Kidney (tissue), 14 donors: ENCODE results near the gene ABHD10. TPM values are rescaled to one million over a fixed set of nuclear protein-coding genes. Genes with fewer than 3 reads are reported as not detected.
A peak's percentile ranks its signal among the peaks of the same experiment; 100 is the strongest.

Source experiments
- DNase-seq, 5 donors: peaks; one replicate each; pipeline ENCODE4 v3.0.0-alpha.2; 2013 to 2020
- FAIRE-seq: peaks from 2 replicates; lab custom pipeline; 2012; peaks lifted over from hg19 to GRCh38; lab: Jason Lieb, UNC
- H3K27ac ChIP-seq, 2 donors: one replicate each; pipeline ENCODE4 v1.7.0; 2013; ENCODE audit warnings: low read depth in 2 of 2, low read length in 2 of 2, inconsistent platforms in 1 of 2
- H3K27me3 ChIP-seq: one replicate; pipeline ENCODE4 v1.7.1; 2013; ENCODE audit warnings: low read length, inconsistent platforms; ENCODE audit not compliant: control insufficient read depth, insufficient read depth
- H3K36me3 ChIP-seq, 3 donors: one replicate each; pipeline versions ENCODE4 v1.7.0 to v1.7.1; 2013; ENCODE audit warnings: low read length in 3 of 3, control low read depth in 1 of 3, inconsistent platforms in 1 of 3; ENCODE audit not compliant: insufficient read depth in 3 of 3, control insufficient read depth in 2 of 3
- H3K4me1 ChIP-seq, 3 donors: one replicate each; pipeline versions ENCODE4 v1.7.0 to v1.7.1; 2013; ENCODE audit warnings: low read length in 3 of 3, inconsistent platforms in 1 of 3, low read depth in 1 of 3; ENCODE audit not compliant: control insufficient read depth in 2 of 3, insufficient read depth in 2 of 3
- H3K4me3 ChIP-seq, 3 donors: one replicate each; pipeline versions ENCODE4 v1.7.0 to v1.8.1; 2013; ENCODE audit warnings: low read length in 3 of 3, control low read depth in 1 of 3, inconsistent platforms in 1 of 3
- H3K9ac ChIP-seq, 3 donors: one replicate each; pipeline versions ENCODE4 v1.7.0 to v1.7.1; 2013; ENCODE audit warnings: low read length in 3 of 3, control low read depth in 1 of 3, inconsistent platforms in 1 of 3
- H3K9me3 ChIP-seq, 3 donors: one replicate each; pipeline versions ENCODE4 v1.7.0 to v1.7.1; 2013; ENCODE audit warnings: low read length in 3 of 3, control low read depth in 1 of 3, inconsistent platforms in 1 of 3; ENCODE audit not compliant: control insufficient read depth in 2 of 3, insufficient read depth in 1 of 3
- intact Hi-C: fragments of 100-400 bp; cut with DNase I; formaldehyde crosslinking; loops from one replicate; pipeline ENCODE4 v1.11.1; 2022
- polyA plus RNA-seq: library from polyadenylated mRNA; stranded (reverse); fragments of 350-450 nt; fragmentation: Illumina TruSeq; extraction: RNeasy Lipid Tissue Mini Kit (QIAGEN cat#74804); gene quantifications from one replicate; pipeline ENCODE4 v1.2.3, GENCODE V29; 2014; ENCODE audit warnings: low read depth, low replicate concordance; ENCODE audit not compliant: insufficient read depth
- total RNA-seq: library from RNA; stranded (reverse); fragmentation: NEBNext Ultra II Directional; extraction: Animal tissue kit (Norgen Biotek cat#: 25700); gene quantifications from one replicate; pipeline ENCODE4 v1.2.1, GENCODE V29; 2021
- TF ChIP-seq, protein P1 (sequence below): IDR thresholded peaks from 3 replicates; pipeline ENCODE4 v1.5.1; 2012; ENCODE audit warnings: mild to moderate bottlenecking, moderate library complexity, borderline replicate concordance; ENCODE audit not compliant: insufficient read depth; ENCODE audit errors: extremely low read depth
- donor health status: control.
- donor health status: control.
- donor health status: control.
- donor health status: control.
- donor health status: control.
- donor health status: DM: yes; HTN: yes; CAD: no.
- donor health status: Normal renal cell carcinoma (clear cell type).

Gene ABHD10
- total and polyA plus RNA-seq, 2 donors from 2014 or later = 30.9 to 53.2 TPM

DNA sequence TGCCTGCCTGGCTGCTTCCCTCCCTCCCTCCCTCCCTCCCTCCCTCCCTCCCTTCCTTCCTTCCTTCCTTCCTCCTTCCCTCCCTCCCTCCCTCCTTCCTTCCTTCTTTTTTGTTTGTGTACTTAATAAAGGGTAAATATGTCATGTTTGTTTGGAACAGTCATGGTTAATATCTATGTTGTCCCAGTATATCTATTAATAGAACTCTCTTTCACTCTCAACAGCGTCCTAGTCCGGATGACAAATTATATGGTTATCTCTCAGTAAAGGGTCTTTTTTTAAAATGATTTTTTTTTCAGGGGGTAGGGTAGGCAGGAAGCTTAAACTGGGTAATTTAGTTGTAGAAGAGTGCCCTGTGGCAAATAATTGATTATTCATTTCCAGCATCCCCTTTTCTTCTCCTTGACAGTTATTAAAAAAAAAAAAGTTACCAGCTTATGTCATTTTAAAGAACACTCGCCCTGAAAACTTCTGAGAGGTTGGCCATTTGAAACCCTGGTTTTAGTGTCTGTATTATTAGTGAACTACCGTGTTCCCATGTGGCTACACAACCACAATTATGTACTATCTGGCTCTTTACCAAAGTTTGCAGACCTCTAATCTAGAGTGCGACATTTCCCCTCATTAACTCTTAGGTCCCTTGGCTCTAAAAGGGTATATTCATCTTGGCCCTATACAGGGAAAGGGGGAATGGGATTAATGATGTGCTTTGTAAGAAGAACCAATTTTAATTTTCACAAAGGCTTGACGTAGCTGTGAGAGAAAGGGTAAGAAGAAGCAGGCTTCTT is 33.6 kb downstream of the ABHD10 start:
- DNase-seq = no peak
- Histone ChIP-seq H3K9ac (no peak overlapping the region), H3K27ac (peak overlapping the region in 1 of 2 donors; percentile 34), H3K9me3 (no peaks in the 10 kb centered on the region), H3K36me3 (no peaks in the 10 kb centered on the region), H3K4me1 (peaks cover 0 to 48% (median 17%) of the 10 kb centered on the region in 3 donors), H3K27me3 (no peaks in the 10 kb centered on the region), H3K4me3 (no peak overlapping the region)
- intact Hi-C loops = no loop called here
- TF ChIP-seq, protein P1, sequence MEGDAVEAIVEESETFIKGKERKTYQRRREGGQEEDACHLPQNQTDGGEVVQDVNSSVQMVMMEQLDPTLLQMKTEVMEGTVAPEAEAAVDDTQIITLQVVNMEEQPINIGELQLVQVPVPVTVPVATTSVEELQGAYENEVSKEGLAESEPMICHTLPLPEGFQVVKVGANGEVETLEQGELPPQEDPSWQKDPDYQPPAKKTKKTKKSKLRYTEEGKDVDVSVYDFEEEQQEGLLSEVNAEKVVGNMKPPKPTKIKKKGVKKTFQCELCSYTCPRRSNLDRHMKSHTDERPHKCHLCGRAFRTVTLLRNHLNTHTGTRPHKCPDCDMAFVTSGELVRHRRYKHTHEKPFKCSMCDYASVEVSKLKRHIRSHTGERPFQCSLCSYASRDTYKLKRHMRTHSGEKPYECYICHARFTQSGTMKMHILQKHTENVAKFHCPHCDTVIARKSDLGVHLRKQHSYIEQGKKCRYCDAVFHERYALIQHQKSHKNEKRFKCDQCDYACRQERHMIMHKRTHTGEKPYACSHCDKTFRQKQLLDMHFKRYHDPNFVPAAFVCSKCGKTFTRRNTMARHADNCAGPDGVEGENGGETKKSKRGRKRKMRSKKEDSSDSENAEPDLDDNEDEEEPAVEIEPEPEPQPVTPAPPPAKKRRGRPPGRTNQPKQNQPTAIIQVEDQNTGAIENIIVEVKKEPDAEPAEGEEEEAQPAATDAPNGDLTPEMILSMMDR = no peak
- FAIRE-seq = no peak

DNA sequence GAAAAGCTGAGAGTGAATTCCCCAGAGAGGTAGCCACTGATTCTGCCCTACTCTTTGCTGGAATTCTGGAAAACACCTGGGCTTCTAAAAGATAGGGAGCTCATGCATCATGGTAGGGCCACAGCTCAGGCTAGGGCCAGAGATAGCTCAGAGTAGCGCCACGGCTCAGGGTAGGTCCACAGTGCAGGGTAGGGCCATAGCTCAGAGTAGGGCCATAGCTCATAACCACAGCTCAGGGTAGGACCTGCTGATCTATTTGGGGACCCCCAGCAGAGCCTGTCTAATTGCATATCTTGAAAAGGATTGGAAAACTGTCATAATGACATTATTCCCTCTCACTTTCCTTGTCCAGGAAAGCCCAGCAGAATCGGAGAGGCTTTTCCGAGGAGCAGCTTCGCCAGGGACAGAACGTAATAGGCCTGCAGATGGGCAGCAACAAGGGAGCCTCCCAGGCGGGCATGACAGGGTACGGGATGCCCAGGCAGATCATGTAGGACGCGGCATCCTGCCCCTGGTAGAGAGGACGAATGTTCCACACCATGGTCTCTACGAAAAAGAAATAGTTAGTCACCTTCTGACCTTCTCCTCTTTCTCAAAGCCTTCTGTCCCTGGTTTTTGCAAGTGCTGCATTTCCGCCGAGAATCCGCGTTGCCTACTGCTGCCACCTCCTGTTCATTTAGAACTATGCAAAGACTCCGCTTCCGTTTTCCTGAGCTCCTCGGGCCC is 34.4 kb downstream of the ABHD10 start:
- intact Hi-C loops = no loop called here
- FAIRE-seq (peak; percentile 91), DNase-seq (peak; percentile 76 to 92 (median 83))
- H3K27ac ChIP-seq = peak overlapping the region; percentile 5 to 39
- no peaks in the 10 kb centered on the region for H3K36me3 ChIP-seq
- no peaks in the 10 kb centered on the region for H3K27me3 ChIP-seq
- H3K4me1 ChIP-seq = peaks cover 0 to 39% (median 17%) of the 10 kb centered on the region in 3 donors
- TF ChIP-seq, protein P1 = peak; percentile 78
- H3K4me3 ChIP-seq = peak overlapping the region in 1 of 3 donors; percentile 10
- H3K9ac ChIP-seq = peak overlapping the region in 1 of 3 donors; percentile 42
- no peaks in the 10 kb centered on the region for H3K9me3 ChIP-seq

DNA sequence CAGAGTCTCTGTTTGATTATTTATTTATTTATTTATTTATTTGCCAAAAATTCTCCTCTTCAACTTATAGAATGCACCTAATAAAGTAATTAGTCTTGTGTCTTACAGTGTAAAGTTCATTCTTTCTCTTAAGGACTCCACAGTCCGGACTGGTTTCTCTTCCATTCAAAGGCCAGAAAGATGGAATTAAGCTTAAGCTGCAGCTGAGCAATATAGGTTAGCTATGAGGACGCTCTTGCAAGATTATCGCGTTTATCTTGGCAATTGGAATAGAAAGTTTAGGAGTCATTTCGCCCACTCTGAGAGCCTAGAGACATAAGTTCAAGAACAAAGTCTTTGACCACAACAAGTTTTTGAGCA is 34.9 kb downstream of the ABHD10 start:
- H3K27ac ChIP-seq = no peak overlapping the region
- H3K4me1 ChIP-seq = peaks cover 0 to 34% (median 17%) of the 10 kb centered on the region in 3 donors
- intact Hi-C loops = no loop called here
- no peaks in the 10 kb centered on the region for H3K27me3 ChIP-seq
- DNase-seq = no peak
- H3K9ac ChIP-seq = no peak overlapping the region
- H3K36me3 ChIP-seq = no peaks in the 10 kb centered on the region
- TF ChIP-seq, protein P1 = no peak
- H3K9me3 ChIP-seq = no peaks in the 10 kb centered on the region
- FAIRE-seq = no peak
- no peak overlapping the region for H3K4me3 ChIP-seq
